HS-27A (cell line): ENCODE data around the gene SLC26A3.

Source experiments
- DNase-seq: peaks from one replicate; pipeline ENCODE4 v3.0.0-alpha.2; 2012; ENCODE audit warnings: low read depth, missing footprints

Gene SLC26A3

DNA sequence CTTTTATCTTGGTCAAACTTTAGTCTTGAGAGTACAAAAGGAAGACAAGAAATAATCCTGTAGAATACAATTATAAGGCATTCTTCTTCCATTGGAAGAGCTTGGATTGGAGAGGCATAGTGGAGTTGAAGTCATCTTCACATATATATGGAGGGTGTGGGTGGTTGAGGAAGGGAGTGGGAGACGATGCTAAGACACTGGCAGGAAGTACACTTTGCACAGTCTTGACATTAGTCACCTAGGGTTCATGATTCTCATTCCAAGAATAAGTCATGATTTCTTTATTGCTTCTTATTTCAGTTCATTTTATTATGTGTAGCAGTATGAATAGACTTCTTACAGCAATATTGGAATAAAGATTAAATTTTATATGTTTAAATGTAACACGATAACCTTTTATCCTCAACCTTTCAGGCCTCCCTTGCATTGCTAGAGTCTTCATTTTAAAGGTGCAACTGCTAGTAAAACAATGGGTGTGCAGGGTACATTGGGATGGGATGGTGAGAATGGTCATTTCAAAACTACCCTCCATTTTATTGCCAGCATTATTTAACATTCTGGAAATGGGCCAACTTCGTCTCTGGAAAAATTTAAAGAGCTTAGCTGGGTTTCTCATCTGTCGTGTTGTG is 12.3 kb upstream of the SLC26A3 start:
- DNase-seq, result no peak

DNA sequence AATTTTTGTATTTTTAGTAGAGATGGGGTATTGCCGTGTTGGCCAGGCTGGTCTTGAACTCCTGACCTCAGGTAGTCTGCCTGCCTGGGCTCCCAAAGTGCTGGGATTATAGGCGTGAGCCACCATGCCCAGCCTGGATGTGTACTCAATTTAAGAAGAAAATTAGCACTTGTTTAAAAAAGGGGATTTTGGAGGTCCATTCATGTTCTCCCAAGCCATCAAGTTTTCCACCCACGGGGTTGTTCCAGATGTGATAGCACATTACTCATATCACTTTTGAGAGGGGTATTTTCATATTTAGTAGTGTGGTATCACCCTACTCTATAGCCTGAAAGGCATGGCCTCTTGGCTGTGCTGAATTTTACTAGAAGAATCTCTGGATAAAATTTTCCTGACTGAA is 10.5 kb upstream of the SLC26A3 start:
- DNase-seq, result no peak

DNA sequence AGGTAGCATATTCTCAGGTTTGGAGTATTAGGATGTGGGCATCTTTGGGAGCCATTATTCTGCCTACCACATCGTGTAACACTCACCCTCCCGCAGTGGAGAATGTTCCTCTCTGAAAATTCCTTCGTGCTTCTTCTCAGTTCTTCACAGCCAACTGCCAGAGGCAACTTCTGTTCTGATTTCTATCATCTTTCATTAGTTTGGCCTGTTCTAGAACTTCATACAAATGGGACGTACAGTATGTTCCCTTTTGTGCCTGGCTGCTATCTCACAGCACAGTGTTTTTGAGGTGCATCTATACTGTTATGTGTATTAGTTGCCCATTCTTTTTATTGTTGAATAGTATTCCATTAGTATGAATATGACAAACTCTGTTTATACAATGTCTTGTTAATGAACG is 8.9 kb upstream of the SLC26A3 start:
- DNase-seq, result no peak

DNA sequence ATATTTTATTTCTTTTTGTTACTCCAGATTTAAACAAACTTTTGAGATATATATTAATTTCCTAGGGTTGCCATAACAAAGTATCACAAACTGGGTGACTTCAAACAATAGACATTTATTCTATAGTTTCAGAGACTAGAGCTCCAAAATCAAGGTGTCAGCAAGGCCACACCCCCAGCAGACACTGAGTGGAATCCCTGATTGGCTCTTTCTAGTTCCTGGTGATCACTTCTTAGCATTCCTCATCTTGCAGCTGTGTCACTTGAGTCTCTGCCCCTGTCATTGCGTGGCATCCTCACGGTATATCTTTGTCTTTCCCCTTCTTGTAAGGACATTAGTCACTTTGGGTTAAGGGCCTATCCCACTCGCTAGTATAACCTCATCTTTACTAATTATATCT is 7.6 kb upstream of the SLC26A3 start:
- no peak for DNase-seq

DNA sequence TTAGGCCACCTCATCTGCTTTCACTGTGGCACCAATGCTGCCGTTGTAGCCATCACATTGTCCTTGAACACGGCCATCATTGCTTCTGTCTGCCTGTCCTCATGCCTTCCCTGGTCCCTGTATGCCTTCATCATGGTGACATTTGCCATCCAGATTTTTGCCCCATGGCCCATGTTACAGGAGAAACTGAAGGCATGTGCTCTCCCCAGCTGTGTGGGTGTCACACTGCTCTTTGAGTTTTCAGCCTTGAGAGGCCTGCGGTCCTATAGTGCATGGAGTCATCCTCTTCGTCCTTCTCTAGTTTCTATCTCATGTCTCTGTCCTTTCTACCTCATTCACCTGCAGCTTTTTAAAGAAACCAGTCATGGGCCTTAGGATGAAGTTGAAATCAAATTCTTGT is 6.2 kb upstream of the SLC26A3 start:
- no peak for DNase-seq

DNA sequence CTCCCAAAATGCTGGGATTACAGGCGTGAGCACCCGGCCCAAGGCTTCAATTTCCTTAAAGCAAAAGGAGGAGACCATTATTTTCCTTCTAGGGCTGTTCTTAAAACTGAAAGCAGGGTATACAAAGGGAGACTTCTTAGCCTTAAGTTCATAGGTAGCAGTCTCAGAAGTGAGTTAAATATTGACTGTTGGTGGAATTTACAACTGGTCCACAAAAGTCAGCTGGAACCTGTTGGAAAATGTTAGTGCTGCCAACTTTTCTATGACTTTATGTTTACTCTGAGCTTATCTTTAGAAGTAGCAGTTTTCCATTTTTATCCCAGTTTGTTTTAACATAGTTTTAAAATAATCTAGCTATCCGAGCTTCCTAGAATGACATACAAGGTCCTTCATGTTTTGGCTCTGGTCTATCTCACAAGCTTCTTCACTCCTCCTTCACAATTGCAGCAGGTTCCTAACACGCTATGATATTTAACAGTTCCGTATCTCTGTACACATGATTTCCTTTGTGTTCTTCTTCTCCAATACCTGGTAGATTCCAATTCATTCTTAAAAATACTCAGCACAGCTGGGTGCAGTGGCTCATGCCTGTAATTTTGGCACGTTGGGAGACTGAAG is 3.3 kb downstream of the SLC26A3 start:
- no peak for DNase-seq

DNA sequence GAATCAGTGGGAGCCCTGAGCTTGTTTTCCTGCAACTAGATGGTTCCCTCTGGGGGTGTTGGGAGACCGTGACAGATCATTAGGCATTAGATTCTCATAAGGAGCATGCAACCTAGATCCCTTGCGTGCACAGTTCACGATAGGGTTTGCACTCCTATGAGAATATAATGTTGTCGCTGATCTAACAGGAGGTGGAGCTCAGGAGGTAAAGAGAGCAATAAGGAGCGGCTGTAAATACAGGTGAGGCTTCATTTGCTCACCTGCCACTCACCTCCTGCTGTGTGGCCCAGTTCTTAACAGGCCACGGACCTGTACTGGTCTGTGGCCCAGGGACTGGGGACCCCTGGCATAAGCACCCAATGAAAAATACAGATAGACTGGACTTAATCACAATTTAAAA is 10.7 kb downstream of the SLC26A3 start:
- DNase-seq, result no peak

DNA sequence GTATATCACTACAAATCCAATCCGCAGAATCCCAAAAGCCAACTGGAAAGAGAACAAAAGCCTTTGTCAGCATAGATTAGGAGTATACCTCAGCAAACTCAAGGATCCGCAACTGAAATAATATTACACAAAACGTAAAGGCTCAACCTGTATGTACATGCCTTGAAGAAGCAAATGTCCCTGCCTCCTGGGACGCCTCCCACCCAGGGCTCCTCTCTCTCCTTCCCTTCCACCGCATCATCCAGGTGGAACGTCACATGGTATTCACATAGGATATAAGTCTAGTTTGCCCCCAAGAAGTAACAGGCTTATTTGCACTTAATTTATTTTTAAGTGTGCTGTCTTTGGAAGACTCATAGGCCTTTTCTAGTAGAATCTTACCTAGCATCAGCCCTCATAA is 13.4 kb downstream of the SLC26A3 start:
- DNase-seq, result no peak

DNA sequence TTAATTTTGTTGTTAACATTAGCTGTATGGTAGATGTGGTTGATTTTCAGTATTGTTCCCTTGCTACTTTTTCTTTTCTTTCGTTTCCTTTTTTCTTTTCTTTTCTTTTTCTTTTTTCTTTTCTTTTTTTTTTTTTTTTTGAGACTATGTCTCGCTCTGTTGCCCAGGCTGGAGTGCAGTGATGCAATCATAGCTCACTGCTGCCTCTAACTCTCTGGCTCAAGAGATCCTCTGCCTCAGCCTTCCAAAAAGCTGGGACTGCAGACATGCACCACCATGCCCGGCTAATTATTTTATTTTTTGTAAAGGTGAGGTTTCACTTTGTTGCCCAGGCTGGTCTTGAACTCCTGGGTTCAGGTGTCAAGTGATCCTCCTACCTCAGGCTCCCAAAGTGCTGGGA is 14.4 kb downstream of the SLC26A3 start:
- DNase-seq, result no peak

DNA sequence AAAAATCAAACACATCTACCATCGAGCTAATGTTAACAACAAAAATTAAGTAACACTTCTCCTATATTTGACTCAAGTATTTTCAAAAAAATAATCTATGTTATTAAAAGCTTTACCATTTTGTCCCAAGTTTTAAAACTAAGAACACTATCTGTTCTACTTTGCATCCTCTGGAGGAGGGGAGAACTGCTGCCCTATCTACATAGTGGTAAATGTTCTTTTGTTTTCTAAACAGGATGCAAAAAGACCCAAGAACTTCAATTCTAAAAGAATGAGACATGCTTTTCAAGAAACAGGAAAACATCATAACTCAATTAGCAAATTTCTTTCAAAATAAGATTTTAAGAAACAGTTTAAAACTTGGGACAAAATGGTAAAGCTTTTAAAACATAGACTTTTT is 14.8 kb downstream of the SLC26A3 start:
- DNase-seq, result no peak

DNA sequence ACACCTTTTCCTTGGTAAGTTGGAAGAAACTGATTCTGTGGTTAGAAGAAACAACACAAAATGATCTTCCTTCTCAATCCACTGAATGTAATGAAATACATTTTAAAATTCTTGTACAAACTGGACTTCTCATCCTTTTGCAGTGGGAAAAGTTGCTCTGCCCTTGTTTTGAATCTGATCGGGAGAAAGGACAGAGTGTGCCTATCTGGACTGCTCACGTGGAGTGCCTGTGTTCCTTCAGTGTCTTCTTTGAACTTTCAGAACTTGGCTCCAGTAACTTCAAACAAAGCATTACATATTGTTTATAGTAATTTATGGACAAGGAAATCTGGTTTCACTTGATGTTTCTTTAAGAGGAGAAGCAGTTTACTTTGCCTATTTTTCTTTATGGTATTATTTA is 17.1 kb downstream of the SLC26A3 start:
- DNase-seq, result no peak

DNA sequence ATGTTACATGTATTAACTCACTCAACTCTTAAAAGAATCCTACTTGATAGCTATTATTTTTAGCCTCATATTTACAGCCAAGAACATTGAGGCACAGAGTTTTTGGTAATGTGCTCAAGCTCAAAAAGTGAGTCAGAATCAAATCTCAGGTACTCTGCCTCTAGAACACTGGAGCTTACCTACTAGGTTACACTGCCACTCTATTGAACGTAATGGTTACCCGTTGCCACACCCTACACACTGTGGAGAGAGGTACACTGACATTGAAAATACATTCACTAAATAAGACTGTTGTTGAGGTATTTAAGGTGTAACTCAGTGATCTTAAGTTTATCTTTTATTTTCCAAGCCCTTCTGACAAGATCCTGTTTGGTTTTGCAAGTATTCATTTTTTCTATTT is 17.9 kb downstream of the SLC26A3 start:
- no peak for DNase-seq

DNA sequence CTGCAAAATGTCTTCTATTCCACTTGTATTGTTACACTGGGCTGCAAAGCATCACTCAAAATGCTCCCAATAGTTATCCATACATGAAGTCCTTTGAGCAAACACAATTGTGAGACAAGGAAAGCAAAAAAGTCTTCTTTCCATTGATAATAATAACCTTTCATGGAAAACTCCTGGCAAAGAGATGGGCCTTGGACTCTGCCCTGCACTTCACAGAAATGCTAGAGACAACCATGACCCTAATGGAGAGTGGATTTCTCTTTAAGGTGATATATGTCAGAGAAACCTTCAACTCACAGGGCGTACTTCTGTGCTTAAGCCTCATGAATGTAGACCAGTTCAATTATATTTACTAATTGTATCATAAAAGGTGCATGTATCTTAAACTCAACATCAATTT is 19.4 kb downstream of the SLC26A3 start:
- no peak for DNase-seq

DNA sequence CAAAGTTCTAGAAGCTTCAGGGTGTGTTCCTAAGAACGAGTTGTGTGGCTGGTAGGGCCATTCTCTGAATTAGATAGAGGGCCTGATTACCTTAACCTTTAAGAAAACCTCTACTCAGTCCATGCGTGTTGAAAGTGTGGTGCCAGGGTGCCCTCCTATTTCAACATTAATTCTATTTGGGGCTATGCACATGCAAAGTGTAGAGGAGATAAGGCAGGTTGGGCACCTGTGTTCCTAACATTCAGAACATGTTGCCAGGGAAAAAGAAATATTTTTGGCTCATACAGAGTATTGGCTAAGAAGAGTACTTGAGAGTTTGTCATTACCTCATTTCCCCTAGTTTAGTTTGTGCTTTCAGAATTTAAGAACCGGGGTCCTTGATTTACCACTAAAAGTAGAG is 20.6 kb downstream of the SLC26A3 start:
- no peak for DNase-seq

DNA sequence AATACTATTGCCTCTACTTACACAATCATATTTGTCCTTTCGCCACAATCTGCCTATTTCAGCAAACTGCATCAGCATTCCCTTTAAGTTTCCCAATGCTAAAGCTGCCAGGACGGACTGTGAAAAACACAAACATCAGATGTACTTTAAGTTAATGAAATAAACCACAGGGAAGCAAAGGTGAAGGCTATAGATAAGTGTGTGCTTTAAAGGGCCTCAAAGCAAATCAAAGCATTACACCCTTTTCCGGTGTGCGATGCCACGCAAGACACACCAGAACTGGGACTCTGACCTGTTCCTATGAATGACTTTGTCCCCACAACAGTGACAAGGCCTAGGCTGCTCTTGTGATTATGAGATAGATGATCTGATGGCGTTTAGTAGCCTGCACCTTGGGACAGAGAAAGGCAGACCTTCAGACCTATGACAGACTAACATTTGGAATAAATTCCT is 23.4 kb downstream of the SLC26A3 start:
- no peak for DNase-seq

DNA sequence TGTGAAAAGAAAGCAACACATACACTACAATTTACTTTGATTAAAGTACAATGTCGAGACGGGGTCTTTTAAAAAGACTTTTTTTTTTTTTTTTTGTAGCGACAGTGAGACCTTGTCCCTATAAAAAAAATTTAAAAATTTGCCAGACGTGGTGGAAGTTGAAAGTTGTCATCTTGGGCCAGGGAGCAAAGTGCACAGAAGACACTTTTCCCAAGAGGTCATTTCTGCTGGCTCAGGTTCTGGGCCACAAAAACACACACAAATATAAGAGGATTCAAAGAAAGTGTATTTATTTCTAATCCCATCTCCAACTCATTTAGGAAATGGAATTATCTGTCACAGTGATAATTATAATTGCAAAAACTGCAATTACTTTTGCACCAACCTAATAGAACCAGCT is 24.7 kb downstream of the SLC26A3 start:
- DNase-seq, result no peak

DNA sequence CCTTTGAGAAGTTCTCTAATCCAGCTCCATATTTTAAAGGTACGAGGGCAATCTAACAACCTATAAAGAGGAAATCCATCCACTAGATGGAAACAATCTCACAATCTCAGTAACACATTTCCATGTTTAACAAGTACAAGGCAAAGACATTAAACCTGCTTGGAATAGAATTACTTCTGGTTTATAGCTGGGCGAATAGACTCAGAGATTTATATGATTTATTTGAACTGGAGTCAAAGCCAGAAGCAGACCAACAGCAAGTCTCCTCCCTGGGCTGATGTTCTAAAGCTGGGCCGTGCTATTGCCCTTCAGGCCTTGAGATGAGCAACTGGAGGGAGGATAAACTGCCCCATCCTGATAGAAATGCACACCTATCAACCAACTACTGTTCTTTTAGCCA is 25.3 kb downstream of the SLC26A3 start:
- no peak for DNase-seq

DNA sequence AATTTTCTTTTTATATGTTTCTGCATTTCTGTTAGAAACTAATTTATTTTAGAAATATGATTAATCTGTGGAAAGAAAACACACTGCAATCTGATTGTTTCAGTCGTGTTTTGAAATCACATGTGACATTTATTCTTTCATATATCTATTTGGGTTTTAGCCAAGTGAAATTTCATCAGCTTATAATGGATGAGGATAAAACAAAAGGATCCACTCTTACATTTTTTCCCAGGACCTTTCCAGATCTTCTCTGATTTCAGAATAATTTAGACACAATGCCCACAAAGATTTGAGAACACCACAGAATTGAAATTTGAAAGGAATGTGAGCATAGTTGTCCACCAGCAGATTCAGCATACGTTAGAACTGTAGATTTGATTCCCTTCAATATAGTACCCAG is 30.0 kb downstream of the SLC26A3 start:
- DNase-seq, result no peak

DNA sequence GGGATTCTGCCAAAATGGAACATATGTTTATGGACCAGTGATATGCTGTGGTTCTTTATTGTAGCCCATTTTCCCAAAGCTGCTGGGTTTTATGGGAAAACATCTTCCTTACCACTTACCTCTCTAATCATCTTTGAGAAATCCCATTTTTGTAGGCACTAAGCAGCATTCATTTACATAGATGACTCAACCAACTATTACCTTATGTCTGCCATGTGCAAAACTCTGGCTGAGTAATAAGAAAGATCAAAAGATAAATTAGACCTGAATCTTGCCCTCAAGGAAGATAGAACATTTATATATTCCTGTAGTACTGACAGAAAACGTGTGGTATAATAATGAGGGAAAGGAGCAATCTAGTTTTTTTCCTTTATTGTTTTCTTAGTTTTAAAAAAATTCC is 34.8 kb downstream of the SLC26A3 start:
- DNase-seq, result no peak

DNA sequence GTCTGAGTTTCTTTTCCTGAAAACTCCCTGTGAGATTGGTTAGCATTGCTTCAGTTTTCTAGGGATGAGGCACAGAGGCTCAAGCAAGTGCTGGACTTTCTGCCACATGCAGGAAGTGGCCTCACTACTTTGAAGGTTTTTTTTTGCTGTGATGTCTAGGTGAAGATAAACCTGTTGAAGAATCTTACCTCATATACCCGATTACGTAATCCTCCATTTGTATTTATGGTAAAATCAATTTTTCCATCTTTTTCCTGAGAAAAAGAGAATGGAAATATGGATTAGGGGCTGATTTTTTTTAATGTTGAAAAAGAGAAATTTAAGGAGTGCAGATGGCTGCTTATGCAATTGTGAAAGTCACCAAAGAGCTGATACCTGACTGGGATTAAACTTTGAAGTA is 35.6 kb downstream of the SLC26A3 start:
- DNase-seq, result no peak

DNA sequence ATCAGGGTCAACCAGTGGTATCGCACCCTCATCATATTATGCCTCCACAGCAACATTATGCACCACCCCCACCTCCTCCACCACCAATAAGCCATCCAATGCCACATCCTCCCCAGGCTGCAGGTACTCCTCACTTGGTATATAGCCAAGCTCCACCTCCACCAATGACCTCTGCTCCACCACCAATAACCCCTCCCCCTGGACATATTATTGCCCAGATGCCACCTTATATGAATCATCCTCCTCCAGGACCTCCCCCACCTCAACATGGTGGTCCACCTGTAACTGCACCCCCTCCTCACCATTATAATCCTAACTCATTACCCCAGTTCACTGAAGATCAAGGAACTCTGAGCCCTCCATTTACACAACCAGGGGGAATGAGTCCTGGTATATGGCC is 44.4 kb downstream of the SLC26A3 start:
- DNase-seq, result no peak

DNA sequence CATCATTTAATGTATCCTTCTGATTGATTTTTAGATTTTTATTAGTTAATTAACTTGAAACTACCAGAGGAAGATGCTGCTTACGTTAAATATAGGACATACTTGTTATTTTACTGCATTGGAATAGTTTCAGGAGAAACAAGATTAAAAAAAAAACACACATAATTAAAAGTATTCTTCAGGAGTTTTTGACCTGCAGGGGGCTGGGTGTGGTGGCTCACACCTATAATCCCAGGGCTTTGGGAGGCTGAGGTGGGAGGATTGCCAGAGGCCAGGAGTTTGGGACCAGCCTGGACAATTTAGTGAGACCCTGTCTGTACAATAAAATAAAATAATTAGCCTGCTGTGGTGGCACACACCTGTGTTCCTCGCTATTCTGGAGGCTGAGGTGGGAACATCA is 48.4 kb downstream of the SLC26A3 start:
- no peak for DNase-seq

DNA sequence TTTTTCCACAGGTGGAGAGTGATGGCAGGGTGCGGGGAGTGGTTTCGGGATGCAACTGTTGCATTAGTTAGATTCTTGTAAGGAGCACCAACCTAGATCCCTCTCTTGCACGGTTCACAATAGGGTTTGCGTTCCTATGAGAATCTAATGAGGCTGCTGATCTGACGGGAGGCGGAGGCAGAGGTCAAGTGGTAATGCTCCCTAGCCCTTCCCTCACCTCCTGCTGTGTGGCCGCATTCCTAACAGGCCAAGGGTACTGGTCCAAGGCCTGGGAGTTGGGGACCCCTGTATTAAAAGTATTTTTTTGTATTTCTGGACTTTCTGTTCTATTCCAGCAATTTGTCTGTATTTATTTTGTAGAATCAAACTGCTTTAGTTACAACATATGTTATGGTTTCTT is 51.9 kb downstream of the SLC26A3 start:
- DNase-seq, result no peak

DNA sequence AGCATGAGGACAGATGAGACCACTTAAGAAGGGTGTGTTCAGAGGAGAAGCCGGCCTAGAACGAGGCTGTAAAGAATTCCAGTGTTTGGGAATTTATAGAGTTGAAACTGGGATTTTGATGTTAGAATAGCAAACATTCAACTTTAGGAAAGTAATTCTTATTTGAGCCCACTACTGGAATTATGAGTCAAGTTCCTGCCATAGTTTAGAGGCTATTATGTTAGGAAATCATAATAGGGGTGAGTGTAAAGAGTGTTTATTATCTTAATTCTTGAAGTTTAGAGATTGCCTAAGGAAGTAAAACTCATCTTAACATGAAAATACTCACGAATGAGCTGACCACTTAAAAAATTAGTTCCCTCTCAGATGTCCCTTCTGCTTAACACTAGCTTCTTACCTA is 57.0 kb downstream of the SLC26A3 start:
- no peak for DNase-seq
